Measurements from ENCODE around the gene CENPN. TPM values are rescaled to one million over a fixed set of nuclear protein-coding genes. Genes with fewer than 3 reads are reported as not detected.

Gene CENPN
- total RNA-seq, 1 donor from 2014 or later, result 31.0 TPM

GRCh38 chr16:80985611-80986010 lies 21.4 kb upstream of the CENPN start:
- peaks cover 15% of the 10 kb centered on the region for H3K36me3 Mint-ChIP-seq
- H3K4me1 Mint-ChIP-seq (ENCODE audit: unreplicated experiment), result peaks cover 21% of the 10 kb centered on the region
- no peaks in the 10 kb centered on the region for H3K27me3 Mint-ChIP-seq
- H3K9me3 Mint-ChIP-seq, result no peaks in the 10 kb centered on the region
- H3K4me3 Mint-ChIP-seq, result no peak overlapping the region
- no peak for DNase-seq (ENCODE audit: extremely low spot score, unreplicated experiment)
- TF ChIP-seq, protein P1, sequence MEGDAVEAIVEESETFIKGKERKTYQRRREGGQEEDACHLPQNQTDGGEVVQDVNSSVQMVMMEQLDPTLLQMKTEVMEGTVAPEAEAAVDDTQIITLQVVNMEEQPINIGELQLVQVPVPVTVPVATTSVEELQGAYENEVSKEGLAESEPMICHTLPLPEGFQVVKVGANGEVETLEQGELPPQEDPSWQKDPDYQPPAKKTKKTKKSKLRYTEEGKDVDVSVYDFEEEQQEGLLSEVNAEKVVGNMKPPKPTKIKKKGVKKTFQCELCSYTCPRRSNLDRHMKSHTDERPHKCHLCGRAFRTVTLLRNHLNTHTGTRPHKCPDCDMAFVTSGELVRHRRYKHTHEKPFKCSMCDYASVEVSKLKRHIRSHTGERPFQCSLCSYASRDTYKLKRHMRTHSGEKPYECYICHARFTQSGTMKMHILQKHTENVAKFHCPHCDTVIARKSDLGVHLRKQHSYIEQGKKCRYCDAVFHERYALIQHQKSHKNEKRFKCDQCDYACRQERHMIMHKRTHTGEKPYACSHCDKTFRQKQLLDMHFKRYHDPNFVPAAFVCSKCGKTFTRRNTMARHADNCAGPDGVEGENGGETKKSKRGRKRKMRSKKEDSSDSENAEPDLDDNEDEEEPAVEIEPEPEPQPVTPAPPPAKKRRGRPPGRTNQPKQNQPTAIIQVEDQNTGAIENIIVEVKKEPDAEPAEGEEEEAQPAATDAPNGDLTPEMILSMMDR (conservative IDR thresholded peaks at IDR 0.05), result no peak
- H3K27ac Mint-ChIP-seq, result peak overlapping the region; percentile 36

DNA sequence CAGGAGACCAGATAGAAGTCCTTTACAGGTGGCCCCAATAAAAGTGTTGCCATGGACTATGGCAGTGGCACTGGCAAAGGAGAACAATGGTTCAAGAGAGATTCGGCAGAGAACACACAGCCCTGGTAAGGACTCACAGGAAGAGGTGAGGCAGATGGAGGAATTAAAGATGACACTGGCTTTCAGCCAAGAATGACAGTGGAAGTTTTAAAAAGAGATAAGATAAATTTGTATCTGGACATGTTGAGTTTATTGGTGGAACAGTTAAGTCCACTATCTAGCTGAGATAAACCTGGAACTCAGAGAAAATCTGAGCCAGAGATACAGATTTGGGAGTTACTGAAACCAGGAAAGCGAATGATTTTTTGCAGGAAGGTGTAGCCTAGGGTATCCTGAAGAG lies 20.5 kb upstream of the CENPN start:
- Mint-ChIP-seq H3K27ac (no peak overlapping the region), H3K4me1 (ENCODE audit: unreplicated experiment) (peaks cover 21% of the 10 kb centered on the region), H3K36me3 (peaks cover 16% of the 10 kb centered on the region), H3K27me3 (no peaks in the 10 kb centered on the region), H3K9me3 (no peaks in the 10 kb centered on the region), H3K4me3 (no peak overlapping the region)
- DNase-seq (ENCODE audit: extremely low spot score, unreplicated experiment), result no peak
- TF ChIP-seq, protein P1 (conservative IDR thresholded peaks at IDR 0.05), result no peak

- TF ChIP-seq, protein P1 (conservative IDR thresholded peaks at IDR 0.05), result no peak
- Mint-ChIP-seq H3K27me3 (no peaks in the 10 kb centered on the region), H3K9me3 (no peaks in the 10 kb centered on the region), H3K4me3 (no peak overlapping the region), H3K36me3 (peaks cover 15% of the 10 kb centered on the region), H3K4me1 (ENCODE audit: unreplicated experiment) (peaks cover 21% of the 10 kb centered on the region), H3K27ac (no peak overlapping the region)
- DNase-seq (ENCODE audit: extremely low spot score, unreplicated experiment), result no peak
Observed at GRCh38 chr16:80988756-80989155, 18.3 kb upstream of the CENPN start.

GRCh38 chr16:80989801-80990200 lies 17.2 kb upstream of the CENPN start:
- peaks cover 18% of the 10 kb centered on the region for H3K4me1 Mint-ChIP-seq (ENCODE audit: unreplicated experiment)
- H3K4me3 Mint-ChIP-seq, result no peak overlapping the region
- no peaks in the 10 kb centered on the region for H3K27me3 Mint-ChIP-seq
- no peak for DNase-seq (ENCODE audit: extremely low spot score, unreplicated experiment)
- H3K27ac Mint-ChIP-seq, result no peak overlapping the region
- H3K9me3 Mint-ChIP-seq, result no peaks in the 10 kb centered on the region
- peaks cover 15% of the 10 kb centered on the region for H3K36me3 Mint-ChIP-seq
- TF ChIP-seq, protein P1 (conservative IDR thresholded peaks at IDR 0.05), result no peak

DNA sequence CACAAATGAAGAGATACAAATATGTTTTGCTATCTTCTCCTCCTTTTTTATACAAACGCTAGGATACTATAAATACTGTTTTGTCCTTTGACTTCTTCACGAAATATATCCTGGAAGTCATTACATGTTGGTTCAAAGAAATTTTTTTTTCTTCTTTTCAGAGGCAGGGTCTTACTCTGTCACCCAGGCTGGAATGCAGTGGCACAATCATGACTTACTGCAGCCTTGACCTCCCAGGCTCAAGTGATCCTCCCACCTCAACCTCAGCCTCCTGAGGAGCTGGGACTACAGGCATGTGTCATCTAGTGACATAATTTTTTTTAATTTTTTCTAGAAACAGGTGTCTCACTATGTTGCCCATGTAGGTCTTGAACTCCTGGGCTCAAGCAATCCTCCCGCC lies 16.4 kb upstream of the CENPN start:
- Mint-ChIP-seq H3K4me1 (ENCODE audit: unreplicated experiment) (peaks cover 16% of the 10 kb centered on the region), H3K36me3 (peaks cover 15% of the 10 kb centered on the region), H3K9me3 (no peaks in the 10 kb centered on the region), H3K27me3 (no peaks in the 10 kb centered on the region), H3K27ac (no peak overlapping the region), H3K4me3 (no peak overlapping the region)
- TF ChIP-seq, protein P1 (conservative IDR thresholded peaks at IDR 0.05), result no peak
- DNase-seq (ENCODE audit: extremely low spot score, unreplicated experiment), result no peak

GRCh38 chr16:80990978-80991377 lies 16.0 kb upstream of the CENPN start:
- H3K27ac Mint-ChIP-seq, result no peak overlapping the region
- no peak overlapping the region for H3K4me3 Mint-ChIP-seq
- no peaks in the 10 kb centered on the region for H3K27me3 Mint-ChIP-seq
- DNase-seq (ENCODE audit: extremely low spot score, unreplicated experiment), result no peak
- TF ChIP-seq, protein P1 (conservative IDR thresholded peaks at IDR 0.05), result no peak
- peaks cover 15% of the 10 kb centered on the region for H3K36me3 Mint-ChIP-seq
- H3K4me1 Mint-ChIP-seq (ENCODE audit: unreplicated experiment), result peaks cover 13% of the 10 kb centered on the region
- H3K9me3 Mint-ChIP-seq, result no peaks in the 10 kb centered on the region

Measured in type B pancreatic cell (in vitro differentiated cells).